Endodermal cell (in vitro differentiated cells): ENCODE measurements around the gene PRDM10. TPM values are rescaled to one million over a fixed set of nuclear protein-coding genes. Genes with fewer than 3 reads are reported as not detected.

Experiments
- DNase-seq: peaks from one replicate; pipeline ENCODE4 v3.0.0-alpha.2; 2017
- H3K27ac ChIP-seq: 2 replicates; pipeline ENCODE4 v1.5.1; 2013; ENCODE audit warnings: mild to moderate bottlenecking, low read depth, low read length, moderate library complexity
- H3K27me3 ChIP-seq: 2 replicates; pipeline ENCODE4 v1.6.1; 2013; ENCODE audit warnings: mild to moderate bottlenecking, low read length, moderate library complexity; ENCODE audit not compliant: insufficient read depth, control insufficient read depth, poor library complexity, severe bottlenecking
- H3K36me3 ChIP-seq: 2 replicates; pipeline ENCODE4 v1.7.0; 2013; ENCODE audit warnings: mild to moderate bottlenecking, low read length, moderate library complexity; ENCODE audit not compliant: control insufficient read depth, insufficient read depth
- H3K4me1 ChIP-seq: one replicate; pipeline ENCODE4 v1.7.0; 2013; ENCODE audit warnings: low read length; ENCODE audit not compliant: control insufficient read depth, insufficient read depth
- H3K4me3 ChIP-seq: 2 replicates; pipeline ENCODE4 v1.5.1; 2013; ENCODE audit warnings: mild to moderate bottlenecking, low read length, moderate library complexity
- H3K9ac ChIP-seq: 2 replicates; pipeline ENCODE4 v1.6.1; 2013; ENCODE audit warnings: mild to moderate bottlenecking, low read length, moderate library complexity; ENCODE audit not compliant: poor library complexity, severe bottlenecking; ENCODE audit errors: extremely low read depth
- H3K9me3 ChIP-seq: 2 replicates; pipeline ENCODE4 v1.6.1; 2013; ENCODE audit warnings: mild to moderate bottlenecking, low read length, moderate library complexity; ENCODE audit not compliant: control insufficient read depth
- H3K27ac Mint-ChIP-seq: 2 replicates; pipeline ENCODE4 v1.8.0; 2020; ENCODE audit warnings: mixed read lengths
- H3K27me3 Mint-ChIP-seq: 2 replicates; pipeline ENCODE4 v1.8.0; 2021; ENCODE audit warnings: mild to moderate bottlenecking, mixed read lengths; ENCODE audit not compliant: insufficient read depth
- H3K36me3 Mint-ChIP-seq: 2 replicates; pipeline ENCODE4 v1.8.0; 2020; ENCODE audit warnings: low read depth, mixed read lengths
- H3K4me1 Mint-ChIP-seq: 2 replicates; pipeline ENCODE4 v1.8.0; 2020; ENCODE audit warnings: mixed read lengths
- H3K4me3 Mint-ChIP-seq: 2 replicates; pipeline ENCODE4 v1.8.0; 2020; ENCODE audit warnings: mild to moderate bottlenecking, moderate library complexity, mixed read lengths
- H3K9me3 Mint-ChIP-seq: 2 replicates; pipeline ENCODE4 v1.8.0; 2020; ENCODE audit warnings: mild to moderate bottlenecking, mixed read lengths
- WGBS, 2 experiments: methylation state at CpG; one replicate each; pipeline versions ENCODE4 v1.1.5 to v1.1.7; 2013; ENCODE audit warnings: missing lambda C conversion rate in 2 of 2, mixed read lengths in 1 of 2; ENCODE audit not compliant: insufficient coverage in 1 of 2, insufficient read length in 1 of 2; 5-methylcytosine and 5-hydroxymethylcytosine counted together
- total RNA-seq, 2 donors: library from RNA; stranded (reverse); fragmentation: NEBNext Ultra II Directional in 1 of 2; extraction: Animal tissue kit (Norgen Biotek cat#: 25700) in 1 of 2; gene quantifications; 2 replicates in 1 of 2; 3 replicates in 1 of 2; pipeline ENCODE4 v1.2.1, GENCODE V29; 2021
- TF ChIP-seq, protein P1 (sequence below): fragments of 200-600 bp; sonication (generic); conservative IDR thresholded peaks from 2 replicates; pipeline ENCODE4 v1.5.0; 2021; ENCODE audit warnings: antibody characterized with exemption, mild to moderate bottlenecking

The PRDM10 gene
- total RNA-seq, 2 donors from 2014 or later, result 15.9 to 16.4 TPM

DNA sequence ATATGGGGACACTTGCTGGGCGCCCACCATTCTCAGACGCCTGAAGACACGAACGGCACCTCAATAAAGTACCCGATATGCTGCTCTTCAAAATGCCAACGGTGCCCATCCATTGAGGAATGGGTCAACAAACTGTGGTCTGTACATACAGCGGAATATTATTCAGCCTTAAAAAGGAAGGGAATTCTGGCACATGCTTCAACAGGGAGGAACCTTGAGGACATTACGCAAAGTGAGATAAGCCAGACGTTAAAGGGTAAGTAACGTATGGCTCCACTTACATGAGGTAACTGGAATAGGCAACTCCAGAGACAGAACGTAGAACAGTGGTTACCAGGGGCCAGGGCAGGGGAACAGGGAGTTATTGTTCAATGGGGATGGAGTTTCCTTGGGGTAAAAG, 28.0 kb downstream of the PRDM10 start:
- Mint-ChIP-seq H3K27me3 (no peaks in the 10 kb centered on the region), H3K4me1 (peaks cover 20% of the 10 kb centered on the region), H3K4me3 (no peak overlapping the region), H3K36me3 (peaks cover 15% of the 10 kb centered on the region), H3K27ac (no peak overlapping the region), H3K9me3 (peaks cover 7% of the 10 kb centered on the region)
- H3K4me1 ChIP-seq, result no peaks in the 10 kb centered on the region
- H3K27me3 ChIP-seq, result no peaks in the 10 kb centered on the region
- no peak overlapping the region for H3K27ac ChIP-seq
- DNase-seq, result no peak
- 96% methylated on average over 11 of the region's 11 CpGs for WGBS, 2 experiments
- no peaks in the 10 kb centered on the region for H3K9me3 ChIP-seq
- no peaks in the 10 kb centered on the region for H3K36me3 ChIP-seq
- TF ChIP-seq, protein P1, sequence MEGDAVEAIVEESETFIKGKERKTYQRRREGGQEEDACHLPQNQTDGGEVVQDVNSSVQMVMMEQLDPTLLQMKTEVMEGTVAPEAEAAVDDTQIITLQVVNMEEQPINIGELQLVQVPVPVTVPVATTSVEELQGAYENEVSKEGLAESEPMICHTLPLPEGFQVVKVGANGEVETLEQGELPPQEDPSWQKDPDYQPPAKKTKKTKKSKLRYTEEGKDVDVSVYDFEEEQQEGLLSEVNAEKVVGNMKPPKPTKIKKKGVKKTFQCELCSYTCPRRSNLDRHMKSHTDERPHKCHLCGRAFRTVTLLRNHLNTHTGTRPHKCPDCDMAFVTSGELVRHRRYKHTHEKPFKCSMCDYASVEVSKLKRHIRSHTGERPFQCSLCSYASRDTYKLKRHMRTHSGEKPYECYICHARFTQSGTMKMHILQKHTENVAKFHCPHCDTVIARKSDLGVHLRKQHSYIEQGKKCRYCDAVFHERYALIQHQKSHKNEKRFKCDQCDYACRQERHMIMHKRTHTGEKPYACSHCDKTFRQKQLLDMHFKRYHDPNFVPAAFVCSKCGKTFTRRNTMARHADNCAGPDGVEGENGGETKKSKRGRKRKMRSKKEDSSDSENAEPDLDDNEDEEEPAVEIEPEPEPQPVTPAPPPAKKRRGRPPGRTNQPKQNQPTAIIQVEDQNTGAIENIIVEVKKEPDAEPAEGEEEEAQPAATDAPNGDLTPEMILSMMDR, result no peak
- H3K9ac ChIP-seq, result no peak overlapping the region
- no peak overlapping the region for H3K4me3 ChIP-seq

DNA sequence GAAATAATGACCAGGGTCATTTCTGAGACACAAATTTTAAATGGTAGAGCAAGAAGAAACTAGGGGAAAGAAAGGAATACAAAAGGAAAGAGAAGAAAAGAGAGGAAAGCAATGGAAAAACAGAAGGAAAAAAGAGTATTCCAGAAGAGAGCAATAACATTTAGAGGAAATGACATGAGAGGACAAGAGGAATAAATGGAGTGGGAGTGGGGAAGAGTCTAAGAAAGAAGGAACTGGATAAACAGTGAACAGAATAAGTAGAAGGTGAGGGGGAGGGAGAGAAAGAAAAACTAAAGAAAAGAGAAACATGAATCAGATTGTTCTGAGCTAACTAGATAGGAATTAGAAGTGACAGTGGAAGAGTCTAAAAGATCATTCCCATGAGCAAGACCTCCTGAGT, 28.4 kb downstream of the PRDM10 start:
- TF ChIP-seq, protein P1, result no peak
- Histone ChIP-seq H3K4me1 (no peaks in the 10 kb centered on the region), H3K36me3 (no peaks in the 10 kb centered on the region), H3K27me3 (no peaks in the 10 kb centered on the region), H3K4me3 (no peak overlapping the region), H3K9ac (no peak overlapping the region), H3K27ac (no peak overlapping the region), H3K9me3 (no peaks in the 10 kb centered on the region)
- Mint-ChIP-seq H3K27me3 (no peaks in the 10 kb centered on the region), H3K4me3 (no peak overlapping the region), H3K4me1 (peaks cover 20% of the 10 kb centered on the region), H3K9me3 (peaks cover 7% of the 10 kb centered on the region), H3K36me3 (peaks cover 15% of the 10 kb centered on the region), H3K27ac (no peak overlapping the region)
- no peak for DNase-seq

- Histone ChIP-seq H3K9ac (no peak overlapping the region), H3K36me3 (no peaks in the 10 kb centered on the region), H3K9me3 (no peaks in the 10 kb centered on the region), H3K4me3 (no peak overlapping the region), H3K27me3 (no peaks in the 10 kb centered on the region), H3K27ac (no peak overlapping the region), H3K4me1 (no peaks in the 10 kb centered on the region)
- no peak overlapping the region for H3K4me3 Mint-ChIP-seq
- peaks cover 7% of the 10 kb centered on the region for H3K9me3 Mint-ChIP-seq
- 33 to 38% methylated on average over 3 to 5 of the region's 5 CpGs for WGBS, 2 experiments
- TF ChIP-seq, protein P1, result no peak
- H3K27me3 Mint-ChIP-seq, result no peaks in the 10 kb centered on the region
- peaks cover 15% of the 10 kb centered on the region for H3K36me3 Mint-ChIP-seq
- DNase-seq, result peak; percentile 92
- peak overlapping the region; percentile 49 for H3K27ac Mint-ChIP-seq
- H3K4me1 Mint-ChIP-seq, result peaks cover 20% of the 10 kb centered on the region
Observed at GRCh38 chr11:129973809-129974208, 28.8 kb downstream of the PRDM10 start.
